GM12874 (cell line): Measurements from ENCODE around the gene ARHGEF19.

Experiments
- TF ChIP-seq, protein P1 (sequence below): IDR thresholded peaks from 2 replicates; pipeline ENCODE4 v1.5.1; 2011; ENCODE audit warnings: low read depth, mild to moderate bottlenecking, control low read depth, low read length, moderate library complexity; ENCODE audit not compliant: insufficient read depth

The ARHGEF19 gene

DNA sequence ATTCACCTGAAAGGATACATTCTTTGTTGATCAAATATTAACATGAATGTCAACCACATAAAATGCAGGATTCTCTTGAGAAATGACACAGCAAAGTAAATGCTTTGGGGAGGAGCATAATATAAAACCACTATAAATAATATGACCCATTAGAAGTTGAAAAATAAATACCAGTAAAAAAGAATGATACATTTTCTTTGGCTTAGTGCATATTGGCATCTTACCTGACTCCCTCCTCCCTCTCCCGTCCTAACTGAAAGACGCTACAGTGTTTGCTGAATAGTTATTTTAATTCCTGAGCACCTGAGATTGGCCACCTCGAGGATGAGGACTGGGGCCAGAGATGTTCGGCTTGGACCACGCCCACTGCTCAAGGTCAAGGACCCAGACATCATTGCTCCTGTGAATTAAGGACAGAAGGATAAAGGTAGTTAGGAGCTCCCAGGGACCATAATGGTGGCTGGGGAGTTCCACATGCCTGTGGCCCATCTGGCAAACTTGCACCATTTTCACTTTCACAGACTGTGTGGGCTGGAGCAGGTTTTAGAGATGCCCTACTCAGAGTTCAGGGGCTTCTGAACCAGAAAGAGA lies 41.0 kb upstream of the ARHGEF19 start:
- TF ChIP-seq, protein P1, sequence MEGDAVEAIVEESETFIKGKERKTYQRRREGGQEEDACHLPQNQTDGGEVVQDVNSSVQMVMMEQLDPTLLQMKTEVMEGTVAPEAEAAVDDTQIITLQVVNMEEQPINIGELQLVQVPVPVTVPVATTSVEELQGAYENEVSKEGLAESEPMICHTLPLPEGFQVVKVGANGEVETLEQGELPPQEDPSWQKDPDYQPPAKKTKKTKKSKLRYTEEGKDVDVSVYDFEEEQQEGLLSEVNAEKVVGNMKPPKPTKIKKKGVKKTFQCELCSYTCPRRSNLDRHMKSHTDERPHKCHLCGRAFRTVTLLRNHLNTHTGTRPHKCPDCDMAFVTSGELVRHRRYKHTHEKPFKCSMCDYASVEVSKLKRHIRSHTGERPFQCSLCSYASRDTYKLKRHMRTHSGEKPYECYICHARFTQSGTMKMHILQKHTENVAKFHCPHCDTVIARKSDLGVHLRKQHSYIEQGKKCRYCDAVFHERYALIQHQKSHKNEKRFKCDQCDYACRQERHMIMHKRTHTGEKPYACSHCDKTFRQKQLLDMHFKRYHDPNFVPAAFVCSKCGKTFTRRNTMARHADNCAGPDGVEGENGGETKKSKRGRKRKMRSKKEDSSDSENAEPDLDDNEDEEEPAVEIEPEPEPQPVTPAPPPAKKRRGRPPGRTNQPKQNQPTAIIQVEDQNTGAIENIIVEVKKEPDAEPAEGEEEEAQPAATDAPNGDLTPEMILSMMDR, result no peak

DNA sequence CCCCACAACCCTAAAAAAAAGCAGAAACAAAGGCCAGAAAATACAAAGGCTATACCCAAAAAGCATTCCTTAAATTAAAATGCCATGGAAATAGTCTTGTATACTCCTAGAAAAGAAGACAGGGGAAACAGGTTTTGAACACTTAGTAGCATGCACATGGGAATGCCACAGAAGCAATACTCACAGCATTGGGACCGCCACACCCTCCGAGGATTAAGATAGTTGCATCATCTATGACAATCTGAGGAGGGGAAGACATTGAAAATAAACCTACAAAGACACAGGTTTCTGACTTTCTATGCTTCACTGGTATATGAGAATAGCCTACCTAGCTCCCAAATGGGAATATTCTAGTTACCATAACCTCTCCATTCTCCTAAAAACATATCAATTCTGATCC lies 40.5 kb upstream of the ARHGEF19 start:
- TF ChIP-seq, protein P1, result no peak

DNA sequence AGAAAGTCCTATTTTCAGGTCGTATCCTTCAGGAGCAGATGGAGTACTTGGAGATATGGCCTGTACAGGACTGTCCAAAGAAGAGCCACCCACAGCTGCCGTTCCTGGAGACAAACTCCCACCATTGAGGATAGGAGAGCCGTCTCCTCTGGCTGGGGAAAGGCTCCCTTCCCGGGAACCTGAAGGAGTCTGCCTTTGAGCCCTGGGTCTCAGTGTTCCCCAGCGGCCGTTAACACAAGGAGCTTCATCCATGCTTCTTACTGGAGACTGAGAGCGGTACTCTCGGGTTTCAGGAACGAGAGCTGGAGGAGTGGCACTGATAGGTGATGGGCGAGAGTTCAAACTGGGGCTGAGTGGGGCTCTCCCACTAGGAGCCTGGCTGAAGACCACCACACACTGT lies 38.9 kb upstream of the ARHGEF19 start:
- TF ChIP-seq, protein P1, result no peak

DNA sequence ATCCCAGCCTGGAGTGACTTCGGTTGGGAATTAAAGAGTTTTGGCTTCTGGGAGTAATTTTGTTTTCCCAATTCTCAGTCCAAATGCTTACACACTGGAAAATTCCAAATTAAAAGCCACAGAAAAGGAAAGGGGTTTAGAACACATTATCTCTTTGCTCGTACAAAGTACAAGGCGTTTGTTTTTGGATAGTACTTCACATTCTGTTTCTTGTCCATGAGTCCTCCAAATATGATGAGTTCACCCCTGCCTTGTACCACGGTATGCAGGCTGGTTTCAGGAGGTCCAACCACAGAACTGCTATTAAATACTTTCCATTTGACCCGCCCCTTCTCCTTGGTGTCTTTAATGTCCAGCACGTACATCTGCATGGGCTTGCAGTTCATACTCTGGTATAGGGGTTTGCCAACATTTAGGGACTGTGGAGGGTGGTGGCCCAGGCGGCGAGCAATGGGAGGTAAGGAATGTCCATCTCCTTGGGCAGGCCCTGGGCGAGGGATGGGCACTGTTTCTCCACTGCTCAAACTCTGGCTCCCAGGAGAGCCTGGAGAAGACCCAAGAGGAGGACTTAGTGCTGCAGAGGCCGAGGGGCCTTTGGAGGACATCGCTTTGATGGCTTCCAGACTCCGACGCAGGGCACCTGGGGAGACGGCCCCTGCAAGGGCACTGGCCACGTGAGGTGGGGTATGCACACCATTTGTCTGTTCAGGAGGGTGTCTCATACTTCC lies 38.2 kb upstream of the ARHGEF19 start:
- TF ChIP-seq, protein P1, result no peak

DNA sequence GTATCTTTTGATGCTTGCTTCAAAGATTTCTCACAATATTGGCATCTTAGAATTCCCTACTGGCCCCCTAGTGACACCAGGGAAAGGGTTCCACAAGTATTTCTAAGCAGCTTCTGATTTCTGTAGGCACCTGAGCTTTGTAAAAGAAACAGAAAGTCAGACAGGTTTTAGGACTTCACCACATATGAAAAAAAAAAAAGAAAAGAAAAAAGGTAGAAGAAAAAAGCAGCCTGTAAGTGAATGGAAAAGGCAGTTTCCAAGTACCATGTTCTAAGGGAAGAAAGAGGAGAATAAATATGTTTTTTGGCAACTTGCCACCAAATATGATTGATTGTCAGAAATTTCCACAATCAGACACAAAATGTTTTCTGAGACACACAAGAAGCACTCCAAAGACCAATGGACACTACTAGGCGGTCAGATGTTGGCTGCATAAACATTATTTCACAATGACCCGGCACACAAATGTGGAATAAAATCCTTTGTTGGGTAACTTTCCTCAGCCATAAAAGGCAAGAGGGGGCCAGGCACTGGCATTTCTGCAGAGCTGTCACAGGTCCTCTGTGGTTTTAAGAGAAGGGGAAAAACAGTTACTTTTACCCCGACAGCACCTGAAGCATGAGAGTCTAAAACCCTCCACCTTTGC lies 37.3 kb upstream of the ARHGEF19 start:
- TF ChIP-seq, protein P1, result no peak

DNA sequence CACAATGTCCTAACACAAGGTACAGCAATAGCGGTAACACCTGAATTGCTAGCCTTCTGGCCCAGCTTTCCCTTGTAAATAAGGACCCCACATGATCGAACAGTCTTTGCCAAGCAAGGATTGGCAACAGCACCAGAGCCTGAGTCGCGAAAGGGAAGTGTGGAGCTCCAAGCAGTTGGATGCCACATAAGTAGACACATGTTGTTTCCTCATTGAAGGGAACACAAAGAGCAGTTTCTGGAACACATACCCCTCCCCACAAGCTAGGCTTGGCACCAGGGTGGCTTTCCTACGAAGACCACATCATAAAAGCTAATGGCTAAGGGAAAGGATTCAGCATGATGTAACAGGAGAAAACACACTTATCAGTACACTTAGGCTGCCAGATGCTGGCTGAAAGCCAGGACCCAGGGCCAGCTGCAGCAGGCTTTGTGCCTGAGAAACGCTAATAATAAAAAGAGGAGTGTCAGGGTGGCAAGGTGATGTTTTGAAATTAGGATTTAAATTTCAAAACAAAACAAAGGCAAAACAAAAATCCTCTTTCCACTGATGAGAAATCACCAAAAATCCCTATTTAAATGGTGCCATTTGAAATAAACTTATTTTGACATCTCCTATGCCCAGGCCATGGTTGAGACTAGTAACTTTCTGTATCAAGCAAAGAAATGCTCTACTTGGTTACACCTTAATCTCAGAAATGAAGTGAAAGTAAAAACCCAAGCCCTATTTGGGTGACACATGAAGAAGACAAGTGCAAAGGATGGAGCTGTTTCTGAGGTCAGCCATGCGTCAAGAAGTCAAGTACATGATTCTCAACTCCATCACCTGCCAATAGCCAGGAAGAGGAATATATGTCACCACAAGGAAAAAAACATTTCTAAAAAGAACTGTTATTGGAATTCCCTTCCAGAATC lies 36.4 kb upstream of the ARHGEF19 start:
- TF ChIP-seq, protein P1, result no peak

DNA sequence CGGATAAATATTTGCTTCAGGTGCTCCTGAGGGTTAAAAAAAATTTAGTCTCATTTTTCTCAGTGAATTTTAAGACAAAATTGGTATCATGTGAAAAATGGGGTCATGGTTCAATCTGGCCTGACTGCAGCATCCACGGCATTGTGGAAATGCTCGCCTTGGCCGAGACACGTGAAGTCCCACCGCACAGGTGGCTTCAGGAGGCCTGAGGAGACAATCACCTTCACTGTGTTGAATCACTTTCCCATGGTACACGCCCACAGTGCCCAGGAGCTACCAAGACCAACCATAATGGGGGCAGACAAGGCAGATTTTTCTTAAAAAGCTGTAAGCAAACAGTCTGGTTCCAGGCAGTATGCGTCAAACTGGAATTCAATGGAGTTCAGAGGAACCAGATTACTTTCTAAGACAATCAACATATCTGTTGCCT lies 35.6 kb upstream of the ARHGEF19 start:
- TF ChIP-seq, protein P1, result no peak
